Activated effector memory CD4-positive, alpha-beta T cell treated with Interleukin-2 at 50 U/mL for 16 hours (primary cell): ENCODE measurements around the gene RAD23B.

ENCODE experiments used
- DNase-seq: peaks from one replicate; pipeline ENCODE4 v3.0.0-alpha.2; 2020

Gene RAD23B

GRCh38 chr9:107337676-107338590 lies 54.9 kb downstream of the RAD23B start:
- no peak for DNase-seq

GRCh38 chr9:107338911-107339659 lies 56.0 kb downstream of the RAD23B start:
- no peak for DNase-seq

GRCh38 chr9:107340920-107341632 lies 58.0 kb downstream of the RAD23B start:
- DNase-seq: peak; percentile 61

- DNase-seq: no peak
These were observed 59.5 kb downstream of the RAD23B start for GRCh38 chr9:107342476-107343161.

- no peak for DNase-seq
These were observed 62.2 kb downstream of the RAD23B start for GRCh38 chr9:107345327-107345726.

- no peak for DNase-seq
These were observed 65.8 kb downstream of the RAD23B start for GRCh38 chr9:107348836-107349235.

- no peak for DNase-seq
These were observed 67.4 kb downstream of the RAD23B start for GRCh38 chr9:107350443-107350842.

- no peak for DNase-seq
These were observed 68.4 kb downstream of the RAD23B start for GRCh38 chr9:107351382-107352045.

- no peak for DNase-seq
These were observed 72.3 kb downstream of the RAD23B start for GRCh38 chr9:107355394-107355793.

GRCh38 chr9:107358986-107359385 lies 75.9 kb downstream of the RAD23B start:
- no peak for DNase-seq

GRCh38 chr9:107360098-107360497 lies 77.0 kb downstream of the RAD23B start:
- no peak for DNase-seq

- no peak for DNase-seq
These were observed 78.7 kb downstream of the RAD23B start for GRCh38 chr9:107361816-107362215.

GRCh38 chr9:107363516-107364152 lies 80.6 kb downstream of the RAD23B start:
- no peak for DNase-seq

GRCh38 chr9:107367727-107368502 lies 84.8 kb downstream of the RAD23B start:
- DNase-seq: no peak

- no peak for DNase-seq
These were observed 85.6 kb downstream of the RAD23B start for GRCh38 chr9:107368696-107369095.

- no peak for DNase-seq
These were observed 90.7 kb downstream of the RAD23B start for GRCh38 chr9:107373809-107374208.

- no peak for DNase-seq
These were observed 91.9 kb downstream of the RAD23B start for GRCh38 chr9:107375001-107375400.

GRCh38 chr9:107375651-107376369 lies 92.7 kb downstream of the RAD23B start:
- DNase-seq: no peak

GRCh38 chr9:107378006-107378405 lies 94.9 kb downstream of the RAD23B start:
- no peak for DNase-seq
